Astrocyte (in vitro differentiated cells and primary cell): ENCODE results near the gene SRBD1. TPM values are rescaled to one million over a fixed set of nuclear protein-coding genes. Genes with fewer than 3 reads are reported as not detected.

ENCODE experiments used
- DNase-seq: peaks from one replicate; pipeline ENCODE4 v3.0.0-alpha.2; 2010; ENCODE audit warnings: low read depth
- FAIRE-seq: peaks from 2 replicates; lab custom pipeline; 2011; peaks lifted over from hg19 to GRCh38; lab: Jason Lieb, UNC
- H2AFZ ChIP-seq: 2 replicates; pipeline ENCODE4 v1.6.0; 2012; ENCODE audit warnings: low read depth, low read length, inconsistent platforms
- H3K27ac ChIP-seq: 2 replicates; pipeline ENCODE4 v1.5.1; 2011; ENCODE audit warnings: low read depth, low read length, inconsistent platforms
- H3K27me3 ChIP-seq: 2 replicates; pipeline ENCODE4 v1.6.0; 2011; ENCODE audit warnings: low read length, inconsistent platforms; ENCODE audit not compliant: insufficient read depth
- H3K36me3 ChIP-seq: 2 replicates; pipeline ENCODE4 v1.5.1; 2011; ENCODE audit warnings: low read length, inconsistent platforms; ENCODE audit not compliant: insufficient read depth
- H3K4me1 ChIP-seq: 2 replicates; pipeline ENCODE4 v1.5.1; 2011; ENCODE audit warnings: low read length, inconsistent platforms; ENCODE audit not compliant: insufficient read depth
- H3K4me2 ChIP-seq: 2 replicates; pipeline ENCODE4 v1.6.0; 2012; ENCODE audit warnings: low read length, inconsistent platforms
- H3K4me3 ChIP-seq: 2 replicates; pipeline ENCODE4 v1.5.1; 2011; ENCODE audit warnings: low read depth, mild to moderate bottlenecking, low read length, inconsistent platforms; ENCODE audit not compliant: insufficient read depth
- H3K79me2 ChIP-seq: 2 replicates; pipeline ENCODE4 v1.6.0; 2012; ENCODE audit warnings: mild to moderate bottlenecking, low read length, inconsistent platforms; ENCODE audit not compliant: insufficient read depth
- H3K9ac ChIP-seq: 2 replicates; pipeline ENCODE4 v1.6.0; 2012; ENCODE audit warnings: mild to moderate bottlenecking, low read length, inconsistent platforms
- H3K9me3 ChIP-seq: 2 replicates; pipeline ENCODE4 v1.5.1; 2012; ENCODE audit warnings: low read depth, mild to moderate bottlenecking, low read length, inconsistent platforms; ENCODE audit not compliant: insufficient read depth
- H4K20me1 ChIP-seq: 2 replicates; pipeline ENCODE4 v1.6.0; 2012; ENCODE audit warnings: low read length, inconsistent platforms; ENCODE audit not compliant: insufficient read depth
- H3K27ac Mint-ChIP-seq: one replicate; pipeline ENCODE4 v1.8.0; 2021; ENCODE audit warnings: mild to moderate bottlenecking, mixed read lengths; ENCODE audit not compliant: unreplicated experiment
- H3K27me3 Mint-ChIP-seq: one replicate; pipeline ENCODE4 v1.8.0; 2021; ENCODE audit warnings: low read depth, mixed read lengths; ENCODE audit not compliant: unreplicated experiment
- H3K36me3 Mint-ChIP-seq: one replicate; pipeline ENCODE4 v1.8.0; 2021; ENCODE audit warnings: low read depth, mixed read lengths; ENCODE audit not compliant: unreplicated experiment
- H3K4me1 Mint-ChIP-seq: one replicate; pipeline ENCODE4 v1.8.0; 2021; ENCODE audit warnings: low read depth, mixed read lengths; ENCODE audit not compliant: unreplicated experiment
- H3K4me3 Mint-ChIP-seq: one replicate; pipeline ENCODE4 v1.8.0; 2021; ENCODE audit warnings: mild to moderate bottlenecking, moderate library complexity, mixed read lengths; ENCODE audit not compliant: unreplicated experiment
- H3K9me3 Mint-ChIP-seq: one replicate; pipeline ENCODE4 v1.8.0; 2021; ENCODE audit warnings: mild to moderate bottlenecking, mixed read lengths; ENCODE audit not compliant: unreplicated experiment
- EZH2 ChIP-seq: IDR thresholded peaks from 2 replicates; pipeline ENCODE4 v1.6.1; 2012; ENCODE audit warnings: mild to moderate bottlenecking, low read length, inconsistent platforms; ENCODE audit not compliant: insufficient read depth
- total RNA-seq: library from RNA; stranded (reverse); gene quantifications from 2 replicates; pipeline ENCODE4 v1.2.1, GENCODE V29; 2021
- TF ChIP-seq, protein P1 (sequence below): IDR thresholded peaks from 2 replicates; pipeline ENCODE4 v1.5.1; 2011; ENCODE audit warnings: low read depth, mild to moderate bottlenecking, inconsistent platforms, low read length, moderate library complexity; ENCODE audit not compliant: insufficient read depth

SRBD1 gene
- total RNA-seq, 1 donor from 2014 or later, result 9.3 TPM

GRCh38 chr2:45646289-45646688 lies 35.2 kb upstream of the SRBD1 start:
- Mint-ChIP-seq H3K27me3 (peaks cover 39% of the 10 kb centered on the region), H3K9me3 (no peaks in the 10 kb centered on the region)
- FAIRE-seq, result no peak

GRCh38 chr2:45643543-45644542 lies 32.8 kb upstream of the SRBD1 start:
- Histone ChIP-seq H3K9me3 (no peaks in the 10 kb centered on the region), H4K20me1 (peaks cover 6% of the 10 kb centered on the region), H3K36me3 (no peaks in the 10 kb centered on the region), H3K4me1 (peaks cover 5% of the 10 kb centered on the region), H3K27me3 (peaks cover 30% of the 10 kb centered on the region), H3K27ac (no peak overlapping the region), H2AFZ (peak overlapping the region; percentile 85), H3K4me2 (peak overlapping the region; percentile 96), H3K4me3 (peak overlapping the region; percentile 53), H3K79me2 (no peaks in the 10 kb centered on the region), H3K9ac (peak overlapping the region; percentile 81)
- Mint-ChIP-seq H3K4me1 (no peaks in the 10 kb centered on the region), H3K27me3 (peaks cover 62% of the 10 kb centered on the region), H3K27ac (no peak overlapping the region), H3K36me3 (peaks cover 3% of the 10 kb centered on the region), H3K4me3 (no peak overlapping the region), H3K9me3 (peaks cover 2% of the 10 kb centered on the region)
- no peak for FAIRE-seq
- no peak for TF ChIP-seq EZH2
- TF ChIP-seq, protein P1, sequence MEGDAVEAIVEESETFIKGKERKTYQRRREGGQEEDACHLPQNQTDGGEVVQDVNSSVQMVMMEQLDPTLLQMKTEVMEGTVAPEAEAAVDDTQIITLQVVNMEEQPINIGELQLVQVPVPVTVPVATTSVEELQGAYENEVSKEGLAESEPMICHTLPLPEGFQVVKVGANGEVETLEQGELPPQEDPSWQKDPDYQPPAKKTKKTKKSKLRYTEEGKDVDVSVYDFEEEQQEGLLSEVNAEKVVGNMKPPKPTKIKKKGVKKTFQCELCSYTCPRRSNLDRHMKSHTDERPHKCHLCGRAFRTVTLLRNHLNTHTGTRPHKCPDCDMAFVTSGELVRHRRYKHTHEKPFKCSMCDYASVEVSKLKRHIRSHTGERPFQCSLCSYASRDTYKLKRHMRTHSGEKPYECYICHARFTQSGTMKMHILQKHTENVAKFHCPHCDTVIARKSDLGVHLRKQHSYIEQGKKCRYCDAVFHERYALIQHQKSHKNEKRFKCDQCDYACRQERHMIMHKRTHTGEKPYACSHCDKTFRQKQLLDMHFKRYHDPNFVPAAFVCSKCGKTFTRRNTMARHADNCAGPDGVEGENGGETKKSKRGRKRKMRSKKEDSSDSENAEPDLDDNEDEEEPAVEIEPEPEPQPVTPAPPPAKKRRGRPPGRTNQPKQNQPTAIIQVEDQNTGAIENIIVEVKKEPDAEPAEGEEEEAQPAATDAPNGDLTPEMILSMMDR, result peak; percentile 53
- DNase-seq, result no peak

More at GRCh38 chr2:45646289-45646688, 35.2 kb upstream of the SRBD1 start:
- Histone ChIP-seq H3K27ac (no peak overlapping the region), H3K27me3 (peaks cover 13% of the 10 kb centered on the region), H2AFZ (no peak overlapping the region), H3K9ac (no peak overlapping the region), H3K79me2 (no peaks in the 10 kb centered on the region), H3K4me1 (peaks cover 10% of the 10 kb centered on the region), H3K36me3 (no peaks in the 10 kb centered on the region), H3K9me3 (no peaks in the 10 kb centered on the region), H4K20me1 (peaks cover 6% of the 10 kb centered on the region), H3K4me2 (no peak overlapping the region), H3K4me3 (no peak overlapping the region)
- no peak for TF ChIP-seq EZH2
- TF ChIP-seq, protein P1, result no peak
- peaks cover 2% of the 10 kb centered on the region for H3K4me1 Mint-ChIP-seq
- no peak overlapping the region for H3K4me3 Mint-ChIP-seq
- H3K27ac Mint-ChIP-seq, result no peak overlapping the region
- no peaks in the 10 kb centered on the region for H3K36me3 Mint-ChIP-seq
- no peak for DNase-seq
